ENCODE measurements around the gene PC. TPM values are rescaled to one million over a fixed set of nuclear protein-coding genes. Genes with fewer than 3 reads are reported as not detected.
A peak's percentile ranks its signal among the peaks of the same experiment; 100 is the strongest.

The PC gene
- total RNA-seq, 6 donors from 2014 or later = 5.0 to 49.9 (median 20.9) TPM

- DNase-seq (no peak), ATAC-seq (ENCODE audit: low FRiP score in 2 of 2) (no peak)
- Histone ChIP-seq H3K27me3 (no peaks in the 10 kb centered on the region), H3K36me3 (no peaks in the 10 kb centered on the region), H3K9me3 (no peaks in the 10 kb centered on the region), H3K27ac (no peak overlapping the region), H3K4me3 (no peak overlapping the region), H3K4me1 (no peaks in the 10 kb centered on the region)
- TF ChIP-seq CTCF (IDR thresholded peaks at IDR 0.05) (no peak), POLR2AphosphoS5 (IDR thresholded peaks at IDR 0.05) (no peak), POLR2A (IDR thresholded peaks at IDR 0.05) (no peak), EP300 (IDR thresholded peaks at IDR 0.05) (no peak)
- WGBS, 2 donors = 85 to 91% methylated on average over 7 of the region's 7 CpGs
These were observed 42.3 kb downstream of the PC start for GRCh38 chr11:66915866-66916265.

- H3K27ac ChIP-seq = no peak overlapping the region
- peak; percentile 6 to 32 for ATAC-seq (ENCODE audit: low FRiP score in 2 of 2)
These were observed 42.9 kb downstream of the PC start for GRCh38 chr11:66915046-66915832.

GRCh38 chr11:66914505-66914904, 43.7 kb downstream of the PC start:
- Histone ChIP-seq H3K4me3 (no peak overlapping the region), H3K27ac (no peak overlapping the region), H3K36me3 (no peaks in the 10 kb centered on the region), H3K27me3 (no peaks in the 10 kb centered on the region), H3K4me1 (no peaks in the 10 kb centered on the region), H3K9me3 (no peaks in the 10 kb centered on the region)
- no peak for DNase-seq
- 85 to 87% methylated on average over 5 of the region's 5 CpGs for WGBS, 2 donors
- no peak for TF ChIP-seq POLR2AphosphoS5 (IDR thresholded peaks at IDR 0.05)
- no peak for TF ChIP-seq POLR2A (IDR thresholded peaks at IDR 0.05)
- TF ChIP-seq CTCF (IDR thresholded peaks at IDR 0.05) = no peak
- TF ChIP-seq EP300 (IDR thresholded peaks at IDR 0.05) = no peak
- ATAC-seq (ENCODE audit: low FRiP score in 2 of 2) = no peak

More at GRCh38 chr11:66915046-66915832, 42.9 kb downstream of the PC start:
- no peaks in the 10 kb centered on the region for H3K36me3 ChIP-seq
- TF ChIP-seq EP300 (IDR thresholded peaks at IDR 0.05) (no peak), CTCF (IDR thresholded peaks at IDR 0.05) (no peak), POLR2A (IDR thresholded peaks at IDR 0.05) (no peak), POLR2AphosphoS5 (IDR thresholded peaks at IDR 0.05) (no peak)
- no peaks in the 10 kb centered on the region for H3K9me3 ChIP-seq
- no peaks in the 10 kb centered on the region for H3K27me3 ChIP-seq
- DNase-seq = peak in 1 of 2 donors; percentile 36
- H3K4me1 ChIP-seq = no peaks in the 10 kb centered on the region
- 81 to 90% methylated on average over 5 to 12 of the region's 14 CpGs for WGBS, 2 donors
- H3K4me3 ChIP-seq = no peak overlapping the region

- H3K9me3 ChIP-seq = no peaks in the 10 kb centered on the region
- H3K4me1 ChIP-seq = no peaks in the 10 kb centered on the region
- H3K27me3 ChIP-seq = no peaks in the 10 kb centered on the region
- 72 to 80% methylated on average over 9 of the region's 9 CpGs for WGBS, 2 donors
- no peak overlapping the region for H3K27ac ChIP-seq
- no peak overlapping the region for H3K4me3 ChIP-seq
- no peak for DNase-seq
- no peak for ATAC-seq (ENCODE audit: low FRiP score in 2 of 2)
- TF ChIP-seq EP300 (IDR thresholded peaks at IDR 0.05) = no peak
- no peak for TF ChIP-seq POLR2A (IDR thresholded peaks at IDR 0.05)
- no peak for TF ChIP-seq POLR2AphosphoS5 (IDR thresholded peaks at IDR 0.05)
- no peak for TF ChIP-seq CTCF (IDR thresholded peaks at IDR 0.05)
- H3K36me3 ChIP-seq = no peaks in the 10 kb centered on the region
These were observed 45.3 kb downstream of the PC start for GRCh38 chr11:66912911-66913310.

GRCh38 chr11:66912361-66912760, 45.8 kb downstream of the PC start:
- no peak for DNase-seq
- Histone ChIP-seq H3K27ac (no peak overlapping the region), H3K27me3 (no peaks in the 10 kb centered on the region), H3K36me3 (no peaks in the 10 kb centered on the region), H3K4me1 (no peaks in the 10 kb centered on the region), H3K4me3 (no peak overlapping the region), H3K9me3 (no peaks in the 10 kb centered on the region)
- WGBS, 2 donors = 67 to 72% methylated on average over 7 of the region's 7 CpGs
- TF ChIP-seq POLR2A (IDR thresholded peaks at IDR 0.05) = no peak
- no peak for TF ChIP-seq CTCF (IDR thresholded peaks at IDR 0.05)
- TF ChIP-seq EP300 (IDR thresholded peaks at IDR 0.05) = no peak
- TF ChIP-seq POLR2AphosphoS5 (IDR thresholded peaks at IDR 0.05) = no peak
- ATAC-seq (ENCODE audit: low FRiP score in 2 of 2) = no peak
